Endothelial cell of hepatic sinusoid (primary cell): ENCODE measurements around the gene OLAH.
"Not testable (repeated sequence)": the region's sequence is repeated elsewhere in the genome, so short reads cannot be mapped to it uniquely, and the experiment has no call there.

Experiments
- in situ Hi-C: cut with HindIII; loops from 2 replicates; pipeline ENCODE4 v1.10.0; 2017; ENCODE audit warnings: low sequenced_read_pairs

The OLAH gene

GRCh38 chr10:15043674-15044073, at the start of gene OLAH:
TSS of gene OLAH (plus strand) at chr10:15043943. CDS start at chr10:15047289, 3,346 bp downstream.
- in situ Hi-C loops: loop anchor here (5.0 kb wide), 1 partner anchor 76 kb away; no protein-coding TSS in a partner anchor

GRCh38 chr10:14995964-14996565, 47.7 kb upstream of the OLAH start:
- in situ Hi-C loops: no loop called here

- in situ Hi-C loops: not testable (repeated sequence)
Measured at GRCh38 chr10:15013530-15013929, 30.2 kb upstream of the OLAH start.

GRCh38 chr10:15015451-15015850, 28.3 kb upstream of the OLAH start:
- in situ Hi-C loops: no loop called here

- in situ Hi-C loops: not testable (repeated sequence)
Measured at GRCh38 chr10:15020966-15021365, 22.8 kb upstream of the OLAH start.

GRCh38 chr10:15023079-15023478, 20.7 kb upstream of the OLAH start:
- in situ Hi-C loops: not testable (repeated sequence)

GRCh38 chr10:15024017-15025004, 19.4 kb upstream of the OLAH start:
- in situ Hi-C loops: not testable (repeated sequence)

GRCh38 chr10:15025040-15025439, 18.7 kb upstream of the OLAH start:
- in situ Hi-C loops: not testable (repeated sequence)

GRCh38 chr10:15027741-15028140, 16.0 kb upstream of the OLAH start:
- in situ Hi-C loops: no loop called here

GRCh38 chr10:15035385-15036301, 8.1 kb upstream of the OLAH start:
- in situ Hi-C loops: no loop called here

GRCh38 chr10:15037691-15038090, 6.1 kb upstream of the OLAH start:
- in situ Hi-C loops: no loop called here

GRCh38 chr10:15038416-15038815, 5.3 kb upstream of the OLAH start:
- in situ Hi-C loops: no loop called here

GRCh38 chr10:15045380-15045779, 1.6 kb downstream of the OLAH start:
- in situ Hi-C loops: no loop called here

- in situ Hi-C loops: no loop called here
Measured at GRCh38 chr10:15046626-15047025, 2.9 kb downstream of the OLAH start.

- in situ Hi-C loops: no loop called here
Measured at GRCh38 chr10:15049533-15049932, 5.8 kb downstream of the OLAH start.

- in situ Hi-C loops: no loop called here
Measured at GRCh38 chr10:15052121-15052520, 8.4 kb downstream of the OLAH start.

GRCh38 chr10:15053061-15053460, 9.3 kb downstream of the OLAH start:
- in situ Hi-C loops: no loop called here

GRCh38 chr10:15058689-15059088, 14.9 kb downstream of the OLAH start:
- in situ Hi-C loops: no loop called here

GRCh38 chr10:15059914-15060313, 16.2 kb downstream of the OLAH start:
- in situ Hi-C loops: no loop called here

- in situ Hi-C loops: no loop called here
Measured at GRCh38 chr10:15060638-15061037, 16.9 kb downstream of the OLAH start.

GRCh38 chr10:15067154-15067553, 23.4 kb downstream of the OLAH start:
- in situ Hi-C loops: no loop called here
